Activated CD8-positive, alpha-beta T cell treated with anti-CD3 and anti-CD28 coated beads for 36 hours (primary cell): Measurements from ENCODE around the gene MKI67. TPM values are rescaled to one million over a fixed set of nuclear protein-coding genes. Genes with fewer than 3 reads are reported as not detected.
"Not testable (repeated sequence)": the region's sequence is repeated elsewhere in the genome, so short reads cannot be mapped to it uniquely, and the experiment has no call there.

Source experiments
- ATAC-seq: fragments of 200-7000 bp; cut with Tn5 transposase; one replicate; pipeline ENCODE4 v1.10.0; 2021; ENCODE audit warnings: mild to moderate bottlenecking, moderate library complexity
- CTCF ChIA-PET: fragments of 350-600 bp; sonication (Branson Sonifier 250); formaldehyde crosslinking; loops from one replicate; lab custom pipeline; 2021; ENCODE audit warnings: antibody characterized with exemption; lab: Charles Lee
- POLR2A ChIA-PET: fragments of 350-600 bp; sonication (Branson Sonifier 250); formaldehyde crosslinking; loops from one replicate; lab custom pipeline; 2021; ENCODE audit warnings: antibody characterized with exemption; lab: Charles Lee
- DNase-seq: peaks from one replicate; pipeline ENCODE4 v3.0.0-alpha.2; 2020
- H3K27ac Mint-ChIP-seq: one replicate; pipeline ENCODE4 v1.8.0; 2021; ENCODE audit warnings: mild to moderate bottlenecking, mixed read lengths
- H3K27me3 Mint-ChIP-seq: one replicate; pipeline ENCODE4 v1.8.0; 2021; ENCODE audit warnings: mixed read lengths
- H3K36me3 Mint-ChIP-seq: one replicate; pipeline ENCODE4 v1.8.0; 2021; ENCODE audit warnings: low read depth, mixed read lengths
- H3K4me1 Mint-ChIP-seq: one replicate; pipeline ENCODE4 v1.8.0; 2021; ENCODE audit warnings: low read depth, mixed read lengths
- H3K4me3 Mint-ChIP-seq: one replicate; pipeline ENCODE4 v1.8.0; 2021; ENCODE audit warnings: mild to moderate bottlenecking, moderate library complexity, mixed read lengths
- H3K9me3 Mint-ChIP-seq: one replicate; pipeline ENCODE4 v1.8.0; 2021; ENCODE audit warnings: mixed read lengths
- CTCF ChIP-seq: fragments of 200-600 bp; IDR thresholded peaks from one replicate; pipeline ENCODE4 v1.8.0; 2022; ENCODE audit warnings: antibody characterized with exemption, mild to moderate bottlenecking
- intact Hi-C: fragments of 100-400 bp; cut with micrococcal nuclease; formaldehyde crosslinking; loops from one replicate; pipeline ENCODE4 v1.10.0; 2022
- total RNA-seq, 2 experiments: library from RNA; stranded (reverse); gene quantifications; one replicate each; pipeline ENCODE4 v1.2.3, GENCODE V29; 2021

MKI67 gene
- total RNA-seq, 2 experiments from 2014 or later, result 205 to 230 TPM

- Mint-ChIP-seq H3K4me3 (no peak overlapping the region), H3K9me3 (peaks cover 16% of the 10 kb centered on the region), H3K27me3 (no peaks in the 10 kb centered on the region), H3K27ac (no peak overlapping the region), H3K36me3 (peaks cover 3% of the 10 kb centered on the region), H3K4me1 (peaks cover 31% of the 10 kb centered on the region)
- no peak for TF ChIP-seq CTCF
- POLR2A ChIA-PET, result interaction anchor here (0.6 to 1.1 kb wide), 5 partner anchors 18 to 80 kb away, joined by 3 read pairs; partner anchors contain the start of gene MKI67
- ATAC-seq (no peak), DNase-seq (no peak)
- CTCF ChIA-PET, result interaction anchor here (0.8 to 2.5 kb wide), 4 partner anchors 12 to 109 kb away, joined by 3 to 8 read pairs (median 3); no protein-coding TSS in a partner anchor
- intact Hi-C loops, result no loop called here
Observed at GRCh38 chr10:128144547-128144946, 18.3 kb upstream of the MKI67 start.

- peaks cover 16% of the 10 kb centered on the region for H3K9me3 Mint-ChIP-seq
- no peak overlapping the region for H3K27ac Mint-ChIP-seq
Observed at GRCh38 chr10:128143531-128143930, 17.3 kb upstream of the MKI67 start.

GRCh38 chr10:128140425-128140824, 14.2 kb upstream of the MKI67 start:
- Mint-ChIP-seq H3K4me1 (peaks cover 12% of the 10 kb centered on the region), H3K9me3 (peaks cover 5% of the 10 kb centered on the region), H3K36me3 (no peaks in the 10 kb centered on the region), H3K27me3 (no peaks in the 10 kb centered on the region), H3K4me3 (no peak overlapping the region), H3K27ac (no peak overlapping the region)
- no peak for ATAC-seq
- TF ChIP-seq CTCF, result no peak
- DNase-seq, result no peak
- ChIA-PET CTCF (interaction anchor here (0.6 kb wide), 1 partner anchor 79 kb away, joined by 5 read pairs; no protein-coding TSS in a partner anchor), POLR2A (no interaction called here)
- intact Hi-C loops, result no loop called here

More at GRCh38 chr10:128143531-128143930, 17.3 kb upstream of the MKI67 start:
- DNase-seq (no peak), ATAC-seq (no peak)
- intact Hi-C loops, result no loop called here
- ChIA-PET POLR2A (interaction anchor here (0.9 to 1.4 kb wide), 4 partner anchors 14 to 79 kb away, joined by 3 read pairs; no protein-coding TSS in a partner anchor), CTCF (interaction anchor here (0.8 to 1.4 kb wide), 4 partner anchors 11 to 108 kb away, joined by 3 read pairs; no protein-coding TSS in a partner anchor)
- Mint-ChIP-seq H3K4me1 (peaks cover 31% of the 10 kb centered on the region), H3K27me3 (no peaks in the 10 kb centered on the region), H3K36me3 (peaks cover 3% of the 10 kb centered on the region), H3K4me3 (no peak overlapping the region)
- TF ChIP-seq CTCF, result no peak

- H3K27me3 Mint-ChIP-seq, DNase-seq, H3K27ac Mint-ChIP-seq, H3K9me3 Mint-ChIP-seq, H3K4me3 Mint-ChIP-seq, H3K36me3 Mint-ChIP-seq, ATAC-seq, intact Hi-C loops, POLR2A ChIA-PET, H3K4me1 Mint-ChIP-seq: not testable (repeated sequence)
- CTCF ChIA-PET, result interaction anchor here (0.9 to 1.7 kb wide), 2 partner anchors 16 to 22 kb away, joined by 3 to 7 read pairs; no protein-coding TSS in a partner anchor
Observed at GRCh38 chr10:128138429-128138828, 12.2 kb upstream of the MKI67 start.

DNA sequence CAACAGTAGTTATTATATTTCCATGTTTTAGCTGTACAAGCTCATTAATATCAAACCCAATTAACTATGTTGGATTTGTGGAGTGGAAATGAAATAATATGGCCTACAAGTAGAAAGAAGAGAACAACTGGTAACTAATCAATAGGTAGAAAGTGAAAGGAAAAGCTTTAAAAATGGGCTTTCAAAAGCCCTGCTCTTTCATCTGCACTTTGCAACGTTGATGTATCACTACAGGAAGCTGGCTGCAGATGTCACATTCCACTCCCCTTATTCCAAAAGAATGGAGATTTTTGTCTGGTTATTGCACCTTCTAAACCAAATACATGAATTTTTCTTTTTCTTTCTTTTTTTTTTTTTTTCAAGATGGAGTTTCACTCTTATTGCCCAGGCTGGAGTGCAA, 11.7 kb upstream of the MKI67 start:
- no peak for ATAC-seq
- CTCF ChIA-PET, result interaction anchor here (0.9 to 1.7 kb wide), 4 partner anchors 9 to 74 kb away, joined by 3 to 7 read pairs (median 4); no protein-coding TSS in a partner anchor

More for the DNA sequence above, 11.7 kb upstream of the MKI67 start:
- POLR2A ChIA-PET, result interaction anchor here (1.2 kb wide), 1 partner anchor 11 kb away, joined by 4 read pairs; no protein-coding TSS in a partner anchor
- H3K9me3 Mint-ChIP-seq, result no peaks in the 10 kb centered on the region
- no peak overlapping the region for H3K27ac Mint-ChIP-seq
- H3K27me3 Mint-ChIP-seq, result no peaks in the 10 kb centered on the region
- H3K4me3 Mint-ChIP-seq, result no peak overlapping the region
- H3K36me3 Mint-ChIP-seq, result no peaks in the 10 kb centered on the region
- H3K4me1 Mint-ChIP-seq, result peaks cover 4% of the 10 kb centered on the region
- TF ChIP-seq CTCF, result no peak
- intact Hi-C loops, result no loop called here
- no peak for DNase-seq
